AG10803 (cell line): Measurements from ENCODE around the gene KRTAP5-7.

Source experiments
- DNase-seq: peaks from one replicate; pipeline ENCODE4 v3.0.0; 2010; ENCODE audit warnings: low read depth
- H3K4me3 ChIP-seq: 2 replicates; pipeline ENCODE4 v1.5.1; 2011; ENCODE audit warnings: mild to moderate bottlenecking, low read length, control low read depth
- CTCF ChIP-seq: conservative IDR thresholded peaks from 2 replicates; pipeline ENCODE4 v1.5.1; 2011; ENCODE audit warnings: mild to moderate bottlenecking, low read length, control low read depth, inconsistent platforms

Gene KRTAP5-7

GRCh38 chr11:71484248-71485062 lies 42.6 kb upstream of the KRTAP5-7 start:
- no peak for TF ChIP-seq CTCF

GRCh38 chr11:71485063-71485399 lies 42.0 kb upstream of the KRTAP5-7 start:
- no peak overlapping the region for H3K4me3 ChIP-seq
- no peak for DNase-seq
- TF ChIP-seq CTCF = no peak

More at GRCh38 chr11:71484248-71485062, 42.6 kb upstream of the KRTAP5-7 start:
- no peak for DNase-seq
- no peak overlapping the region for H3K4me3 ChIP-seq

DNA sequence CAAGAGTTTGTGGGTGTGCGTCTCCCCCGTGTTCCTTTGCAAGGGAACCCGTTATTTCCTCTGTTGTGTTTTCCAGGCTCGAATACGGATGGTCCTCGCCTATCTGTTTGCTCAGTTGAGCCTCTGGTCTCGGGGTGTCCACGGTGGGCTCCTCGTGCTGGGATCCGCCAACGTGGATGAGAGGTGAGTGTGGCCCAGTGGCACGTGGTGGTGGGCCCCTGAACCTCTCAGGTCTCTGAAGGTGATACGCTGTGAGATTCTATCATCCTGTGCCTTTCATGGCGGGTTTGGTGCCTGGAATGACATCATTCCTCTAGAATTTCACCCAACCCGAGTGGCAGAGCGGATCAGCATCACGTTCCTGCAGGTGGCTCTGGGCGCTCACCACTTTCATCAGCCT lies 41.6 kb upstream of the KRTAP5-7 start:
- H3K4me3 ChIP-seq = no peak overlapping the region
- no peak for DNase-seq
- TF ChIP-seq CTCF = no peak

DNA sequence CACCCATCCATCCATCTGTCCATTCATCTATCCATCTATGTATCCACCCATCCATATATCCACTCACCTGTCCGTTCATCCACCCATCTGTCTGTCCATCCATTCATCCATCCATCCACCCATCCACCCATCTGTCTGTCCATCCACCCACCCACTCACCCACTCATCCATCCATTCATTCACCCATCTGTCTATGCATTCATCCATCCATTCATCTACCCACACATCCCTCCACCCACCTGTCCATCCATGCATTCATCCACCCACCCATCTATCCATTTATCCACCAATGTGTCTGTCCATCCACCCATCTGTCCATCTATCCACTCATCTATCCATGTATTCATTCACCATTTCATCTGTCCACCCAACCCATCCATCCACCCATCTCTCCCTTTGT lies 40.7 kb upstream of the KRTAP5-7 start:
- no peak overlapping the region for H3K4me3 ChIP-seq
- TF ChIP-seq CTCF = no peak
- DNase-seq = no peak

GRCh38 chr11:71488681-71489270 lies 38.3 kb upstream of the KRTAP5-7 start:
- no peak for TF ChIP-seq CTCF
- no peak for DNase-seq

GRCh38 chr11:71489311-71490043 lies 37.6 kb upstream of the KRTAP5-7 start:
- TF ChIP-seq CTCF = no peak
- no peak for DNase-seq
- H3K4me3 ChIP-seq = no peak overlapping the region

More at GRCh38 chr11:71488681-71489270, 38.3 kb upstream of the KRTAP5-7 start:
- H3K4me3 ChIP-seq = no peak overlapping the region
